A549 (cell line): ENCODE results near the gene PNMT. TPM values are rescaled to one million over a fixed set of nuclear protein-coding genes. Genes with fewer than 3 reads are reported as not detected.

ENCODE experiments used
- ATAC-seq, 2 experiments: fragments of 200-7000 bp in 1 of 2; fragments of >200 bp in 1 of 2; cut with Nextera tagmentation in 1 of 2; cut with Tn5 transposase in 1 of 2; 3 replicates each; pipeline versions ENCODE4 v1.8.0 to v1.9.1; 2018 to 2020; ENCODE audit warnings: mild to moderate bottlenecking in 1 of 2, moderate library complexity in 1 of 2
- CTCF ChIA-PET: fragments of 300-600 bp; sonication (Branson Sonifier 250); formaldehyde crosslinking; extraction: SDS; loops from one replicate; lab custom pipeline; 2021; ENCODE audit warnings: antibody characterized with exemption, inconsistent platforms; lab: Yijun Ruan, JAX
- POLR2A ChIA-PET: fragments of 350-600 bp; formaldehyde crosslinking; extraction: SDS; loops from one replicate; lab custom pipeline; 2021; ENCODE audit warnings: antibody characterized with exemption, inconsistent platforms; lab: Yijun Ruan, JAX
- DNase-seq, 2 experiments: peaks; one replicate each; pipeline versions ENCODE4 v3.0.0 to v3.0.0-alpha.2; 2011 to 2016; ENCODE audit warnings: low read depth in 1 of 2, low spot score in 1 of 2
- FAIRE-seq: peaks from 2 replicates; lab custom pipeline; 2011; peaks lifted over from hg19 to GRCh38; lab: Jason Lieb, UNC
- H3K27ac ChIP-seq, 2 experiments: fragments of >200 bp; sonication (Bioruptor Twin); formaldehyde crosslinking; 3 replicates each; pipeline ENCODE4 v1.5.1; 2016 to 2017
- H3K4me1 ChIP-seq: fragments of >200 bp; sonication (Bioruptor Twin); formaldehyde crosslinking; 3 replicates; pipeline ENCODE4 v1.6.1; 2016
- H3K4me2 ChIP-seq: fragments of >200 bp; sonication (Bioruptor Twin); formaldehyde crosslinking; 3 replicates; pipeline ENCODE4 v1.6.1; 2016
- H3K4me3 ChIP-seq: fragments of >200 bp; sonication (Bioruptor Twin); formaldehyde crosslinking; 3 replicates; pipeline ENCODE4 v1.5.1; 2016
- H3K9me3 ChIP-seq: fragments of >200 bp; sonication (Bioruptor Twin); formaldehyde crosslinking; 3 replicates; pipeline ENCODE4 v1.6.1; 2016
- CBX8 ChIP-seq: fragments of 200-600 bp; sonication (generic); IDR thresholded peaks from 2 replicates; pipeline ENCODE4 v1.6.1; 2016
- CEBPB ChIP-seq, 2 experiments: fragments of >200 bp in 1 of 2; sonication (Bioruptor Twin) in 1 of 2; formaldehyde crosslinking in 1 of 2; IDR thresholded peaks; 2 replicates each; pipeline ENCODE4 v1.6.1; 2012 to 2016
- E2F6 ChIP-seq: IDR thresholded peaks from 2 replicates; pipeline ENCODE4 v1.6.1; 2012; ENCODE audit warnings: low read depth, borderline replicate concordance
- FOSB ChIP-seq: fragments of 250-450 bp; sonication (Bioruptor Pico); IDR thresholded peaks from 2 replicates; pipeline ENCODE4 v1.5.0; 2020; ENCODE audit warnings: mild to moderate bottlenecking, moderate library complexity
- GATA3 ChIP-seq: IDR thresholded peaks from 2 replicates; pipeline ENCODE4 v1.6.1; 2012; ENCODE audit warnings: borderline replicate concordance
- HDAC2 ChIP-seq: fragments of 200-600 bp; sonication (generic); IDR thresholded peaks from 2 replicates; pipeline ENCODE4 v1.6.1; 2016
- HEYL ChIP-seq: fragments of 250-450 bp; sonication (Bioruptor Pico); IDR thresholded peaks from 2 replicates; pipeline ENCODE4 v1.8.0; 2021; ENCODE audit warnings: mild to moderate bottlenecking, moderate library complexity
- HMGXB4 ChIP-seq: fragments of 250-450 bp; sonication (Bioruptor Pico); IDR thresholded peaks from 2 replicates; pipeline ENCODE4 v1.5.0; 2021; ENCODE audit warnings: mild to moderate bottlenecking, moderate library complexity, borderline replicate concordance
- HOXA7 ChIP-seq: fragments of 250-450 bp; sonication (Bioruptor Pico); IDR thresholded peaks from 2 replicates; pipeline ENCODE4 v1.5.0; 2020; ENCODE audit warnings: mild to moderate bottlenecking, moderate library complexity
- JUN ChIP-seq, 2 experiments: fragments of >200 bp; sonication (Bioruptor Twin); formaldehyde crosslinking; IDR thresholded peaks; 2 replicates in 1 of 2; 3 replicates in 1 of 2; pipeline ENCODE4 v1.6.1; 2016 to 2017
- NFE2L2 ChIP-seq: fragments of 150-350 bp; conservative IDR thresholded peaks from 2 replicates; pipeline ENCODE4 v1.6.1; 2014; ENCODE audit warnings: low read length
- NR3C1 ChIP-seq: fragments of >200 bp; sonication (Bioruptor Twin); formaldehyde crosslinking; IDR thresholded peaks from 3 replicates; pipeline ENCODE4 v1.6.1; 2017
- PBX3 ChIP-seq: IDR thresholded peaks from 2 replicates; pipeline ENCODE4 v1.6.1; 2012
- POLR2AphosphoS2 ChIP-seq: conservative IDR thresholded peaks from 2 replicates; pipeline ENCODE4 v1.6.1; 2012; ENCODE audit warnings: low read length, improper control_type of control experiment, inconsistent platforms
- RAD21 ChIP-seq, 2 experiments: fragments of >200 bp in 1 of 2; sonication (Bioruptor Twin) in 1 of 2; formaldehyde crosslinking in 1 of 2; IDR thresholded peaks in 1 of 2; conservative IDR thresholded peaks in 1 of 2; 2 replicates in 1 of 2; 3 replicates in 1 of 2; pipeline ENCODE4 v1.6.1; 2012 to 2018; ENCODE audit warnings: inconsistent platforms in 1 of 2
- RNF2 ChIP-seq: fragments of 200-600 bp; sonication (generic); IDR thresholded peaks from 2 replicates; pipeline ENCODE4 v1.6.1; 2016; ENCODE audit warnings: low read depth, mild to moderate bottlenecking, antibody characterized with exemption, moderate library complexity, borderline replicate concordance
- ZFP36 ChIP-seq: fragments of 450-650 bp; IDR thresholded peaks from 2 replicates; pipeline ENCODE4 v1.6.1; 2014; ENCODE audit warnings: borderline replicate concordance; ENCODE audit not compliant: partially characterized antibody
- WGBS: methylation state at CpG from one replicate; pipeline ENCODE4 v1.1.6; 2017; ENCODE audit errors: missing lambda C conversion rate; 5-methylcytosine and 5-hydroxymethylcytosine counted together
- polyA plus RNA-seq, 4 experiments: library from polyadenylated mRNA; depleted of rRNA in 3 of 4; stranded (reverse); fragments of >200 nt; fragmentation: RNase III in 1 of 4; extraction: RNeasy Plus Mini Kit Qiagen cat#74134 plus additional on column Dnase treatment in 1 of 4; gene quantifications; 2 replicates in 3 of 4; 3 replicates in 1 of 4; pipeline ENCODE4 v1.2.3, GENCODE V29; 2011 to 2017

Gene PNMT
- polyA plus RNA-seq, 2 of the 4 experiments (the other 2 are of a cell fraction) = not detected

DNA sequence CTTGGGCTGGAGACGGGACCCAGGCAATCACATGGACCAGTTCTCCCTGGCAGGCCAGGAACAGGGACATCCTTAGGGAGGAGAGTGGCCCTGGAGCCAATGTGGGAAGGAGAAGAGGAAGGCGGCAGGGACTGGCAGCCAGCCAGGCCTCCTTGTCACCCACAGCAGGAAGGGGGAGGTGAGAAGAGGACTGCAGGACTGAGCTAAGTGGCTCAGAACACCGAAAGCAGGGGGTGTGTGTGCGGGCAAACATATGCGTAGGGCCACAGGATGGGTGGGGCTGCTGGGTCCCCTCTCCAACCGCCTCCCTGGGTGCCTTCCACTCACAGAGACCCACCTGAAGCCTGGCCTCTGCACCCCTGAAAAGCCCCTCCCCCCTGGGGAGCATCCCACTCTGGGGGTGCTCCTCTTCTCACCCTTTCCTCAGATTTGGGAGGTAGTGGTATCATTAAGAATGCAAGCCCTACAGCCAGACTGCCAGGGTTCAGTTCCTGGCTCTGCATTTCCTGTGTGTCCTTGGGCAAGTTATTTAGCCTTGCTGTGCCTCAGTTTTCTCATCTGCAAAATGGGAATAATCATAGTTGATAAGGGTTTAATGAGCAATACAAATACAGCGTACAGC lies 8.1 kb downstream of the PNMT start (continued):
- TF ChIP-seq HMGXB4 (CRISPR knock-in tag) = no peak

GRCh38 chr17:39677072-39677471 lies 8.8 kb downstream of the PNMT start:
- no peak overlapping the region for H3K4me3 ChIP-seq
- H3K4me2 ChIP-seq = no peak overlapping the region
- H3K9me3 ChIP-seq = no peaks in the 10 kb centered on the region
- H3K4me1 ChIP-seq = peaks cover 21% of the 10 kb centered on the region; the same call in 2 of the 3 replicates
- H3K27ac ChIP-seq = no peak overlapping the region
- TF ChIP-seq HDAC2 (no peak), CBX8 (no peak), JUN (IDR thresholded peaks at IDR 0.05) (no peak), HEYL (CRISPR knock-in tag) (no peak)
- CTCF ChIA-PET = interaction anchor here (1.1 to 50.7 kb wide), 5 partner anchors 5 to 53 kb away, joined by 3 to 1391 read pairs (median 236); partner anchors contain the start of genes ERBB2, MIEN1, PGAP3 and PNMT
- POLR2A ChIA-PET = no interaction called here
- ATAC-seq (no peak), DNase-seq (no peak), FAIRE-seq (no peak)
- 89% methylated on average over 8 of the region's 8 CpGs for WGBS

DNA sequence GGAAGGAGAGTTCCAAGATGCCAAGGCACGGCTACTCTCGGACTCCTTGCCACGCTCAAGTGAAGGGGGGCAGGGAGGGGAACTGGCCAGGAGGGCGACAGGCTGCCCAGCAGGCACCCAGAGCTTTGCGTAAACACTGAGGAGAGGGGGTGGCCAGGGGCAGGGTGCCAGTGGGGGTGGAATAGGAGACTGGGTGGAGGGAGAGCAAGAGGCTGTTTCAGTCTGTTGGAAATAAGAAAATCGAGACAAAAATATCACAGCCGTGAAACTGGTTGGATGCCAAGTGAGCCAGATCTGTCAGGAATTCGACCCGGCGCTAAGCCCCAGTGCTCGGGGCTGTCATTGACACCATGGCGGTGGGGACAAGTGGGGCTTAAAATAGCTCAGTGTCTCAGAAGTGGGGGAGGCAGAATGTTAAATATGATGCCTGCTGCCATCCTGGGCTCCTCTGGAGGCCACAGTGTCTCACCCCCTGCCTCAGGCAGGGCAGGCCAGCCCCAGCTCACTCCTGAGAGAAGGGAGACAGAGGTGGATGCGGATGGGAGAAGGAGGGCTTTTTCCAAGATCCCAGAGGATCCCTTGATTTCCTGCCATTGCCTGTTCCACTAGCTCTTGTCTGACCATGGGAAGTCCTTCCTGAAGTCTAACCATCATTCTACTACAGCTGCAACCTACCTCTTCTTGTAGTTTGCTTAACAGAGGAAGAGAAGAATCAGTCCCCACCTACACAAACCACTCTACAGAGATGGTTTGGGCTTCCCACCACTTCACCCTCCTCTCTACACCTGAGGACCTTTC lies 9.5 kb downstream of the PNMT start:
- ATAC-seq = no peak
- peaks cover 21% of the 10 kb centered on the region; the same call in 2 of the 3 replicates for H3K4me1 ChIP-seq
- ChIA-PET CTCF (interaction anchor here (0.7 to 50.7 kb wide), 9 partner anchors 5 to 53 kb away, joined by 3 to 1391 read pairs (median 6); partner anchors contain the start of genes PGAP3, PNMT, PPP1R1B and STARD3), POLR2A (interaction anchor here (0.9 kb wide), 1 partner anchor 10 kb away, joined by 5 read pairs; the partner anchor contains the start of gene PGAP3)
- TF ChIP-seq NFE2L2 (no peak), CEBPB (IDR thresholded peaks at IDR 0.05) (no peak), POLR2AphosphoS2 (no peak), NR3C1 (no peak), PBX3 (no peak), HOXA7 (CRISPR knock-in tag) (no peak), RAD21 (conservative IDR thresholded peaks at IDR 0.05 in 1 of 2, IDR thresholded peaks at IDR 0.05 in 1 of 2) (no peak), GATA3 (no peak), E2F6 (no peak), FOSB (CRISPR knock-in tag) (no peak), RNF2 (no peak), ZFP36 (no peak)
- DNase-seq = no peak
- WGBS = 76% methylated on average over 13 of the region's 13 CpGs
- H3K9me3 ChIP-seq = no peaks in the 10 kb centered on the region
- no peak overlapping the region for H3K27ac ChIP-seq
- H3K4me3 ChIP-seq = no peak overlapping the region
- FAIRE-seq = no peak
- H3K4me2 ChIP-seq = no peak overlapping the region
